Fibroblast of skin of left quadriceps (primary cell): ENCODE measurements around the gene PLK1.
"Not testable (repeated sequence)": the region's sequence is repeated elsewhere in the genome, so short reads cannot be mapped to it uniquely, and the experiment has no call there.

Source experiments
- DNase-seq, 2 experiments: peaks; one replicate each; pipeline ENCODE4 v3.0.0-alpha.2; 2013; ENCODE audit warnings: low read depth in 2 of 2

Gene PLK1

GRCh38 chr16:23710008-23710407, 31.3 kb downstream of the PLK1 start:
- no peak for DNase-seq

GRCh38 chr16:23710504-23710903, 31.8 kb downstream of the PLK1 start:
- DNase-seq: no peak

DNA sequence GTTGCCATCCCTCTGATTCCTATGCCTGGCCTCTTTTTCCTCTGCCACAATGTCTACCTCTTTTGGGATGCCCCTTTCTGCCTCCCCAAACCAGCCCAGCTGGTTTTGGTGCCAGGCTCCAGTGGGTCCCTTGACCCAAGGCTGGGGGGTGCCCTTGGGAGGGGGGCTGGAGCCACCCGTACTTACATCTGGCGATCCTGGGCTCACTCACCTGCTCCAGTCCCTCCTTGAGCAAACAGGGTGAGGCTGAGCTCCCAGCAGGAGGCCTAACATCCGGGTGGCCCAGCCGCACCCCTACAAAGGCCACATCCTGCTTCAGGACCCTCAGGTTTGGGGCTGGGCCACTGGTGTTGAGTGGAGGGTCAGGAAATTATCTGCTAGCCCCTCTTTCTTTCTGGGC, 33.1 kb downstream of the PLK1 start:
- DNase-seq: no peak

DNA sequence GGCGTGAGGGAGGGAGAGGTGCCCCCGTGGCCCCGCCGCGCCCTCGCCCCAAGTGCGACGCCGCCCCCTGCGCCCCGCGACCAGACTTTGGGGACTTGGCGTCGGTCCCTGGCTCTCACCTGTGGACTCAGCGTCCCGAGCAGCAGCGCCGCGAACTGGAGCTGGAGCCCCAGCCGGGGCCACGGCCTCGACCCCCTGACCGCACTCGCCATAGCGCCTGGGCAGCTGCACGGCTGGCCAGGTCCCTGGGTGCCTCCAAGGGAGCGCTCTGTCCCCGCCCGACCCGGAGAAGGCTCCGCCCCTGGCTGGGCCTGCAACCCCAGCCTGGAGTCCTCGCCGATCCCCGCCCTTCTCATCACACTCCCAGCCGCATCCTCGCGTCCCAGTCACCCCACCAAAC, 34.3 kb downstream of the PLK1 start, which contains the start of gene ERN2:
Gene ERN2, minus strand, starts transcription at position 247 of the 400 bp plus-strand sequence. Its CDS starts 35 bp downstream, at position 212.
- no peak for DNase-seq

DNA sequence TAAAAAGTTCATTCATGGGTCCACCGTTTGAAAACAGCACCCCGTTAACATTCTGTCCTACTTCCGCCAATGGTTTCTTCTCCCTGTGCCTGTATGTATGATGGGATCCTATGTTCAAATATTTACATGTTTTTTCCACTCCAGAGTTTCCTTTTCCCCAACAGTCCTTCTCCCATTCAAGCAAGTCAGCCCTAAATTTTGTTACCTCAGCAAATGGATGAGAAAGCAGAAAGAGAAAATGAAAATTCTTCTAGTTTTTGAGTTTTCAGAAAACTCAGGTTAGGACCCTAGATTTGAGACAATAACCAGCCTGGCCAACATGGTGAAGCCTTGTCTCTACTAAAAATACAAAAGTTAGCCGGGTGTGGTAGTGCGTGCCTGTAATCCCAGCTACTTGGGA, 37.8 kb downstream of the PLK1 start:
- DNase-seq: no peak

DNA sequence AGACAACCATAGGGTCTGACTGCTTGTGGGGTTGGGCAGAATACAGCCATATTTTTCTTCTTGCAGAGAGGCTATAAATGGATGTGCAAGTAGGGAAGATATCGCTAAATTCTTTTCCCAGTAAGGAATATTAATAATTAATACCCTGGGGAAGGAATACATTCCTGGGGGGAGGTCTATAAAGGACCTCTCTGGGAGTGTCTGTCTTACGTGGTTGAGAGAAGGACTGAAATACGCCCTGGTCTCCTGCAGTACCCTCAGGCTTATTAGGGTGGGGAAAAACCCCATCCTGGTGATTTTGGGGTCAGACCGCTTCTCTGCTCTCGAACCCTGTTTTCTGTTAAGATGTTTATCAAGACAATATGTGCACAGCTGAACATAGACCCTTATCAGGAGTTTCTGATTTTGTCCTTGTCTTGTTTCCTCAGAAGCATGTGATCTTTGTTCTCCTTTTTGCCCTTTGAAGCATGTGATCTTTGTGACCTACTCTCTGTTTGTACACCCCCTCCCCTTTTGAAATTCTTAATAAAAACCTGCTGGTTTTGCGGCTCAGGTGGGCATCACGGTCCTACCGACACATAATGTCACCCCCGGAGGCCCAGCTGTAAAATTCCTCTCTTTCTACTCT, 44.0 kb downstream of the PLK1 start:
- not testable (repeated sequence) for DNase-seq

- DNase-seq: no peak
These were observed 45.6 kb downstream of the PLK1 start for GRCh38 chr16:23724096-23724784.

DNA sequence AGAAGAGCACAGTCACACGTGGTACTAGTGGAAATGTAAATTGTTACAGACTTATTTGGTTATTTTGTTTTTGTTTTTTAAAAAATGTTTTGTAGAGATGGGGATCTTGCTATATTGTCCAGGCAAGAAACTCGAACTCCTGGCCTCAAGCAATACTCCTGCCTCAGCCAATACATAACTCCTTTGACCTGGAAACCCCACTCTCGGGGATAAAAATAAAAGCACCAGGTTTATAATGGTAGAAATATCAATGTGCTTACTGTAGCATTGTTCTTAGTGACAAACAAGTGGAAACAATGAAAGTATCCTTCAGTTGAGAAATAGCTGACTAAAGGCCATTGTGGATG, 46.1 kb downstream of the PLK1 start:
- DNase-seq: no peak

DNA sequence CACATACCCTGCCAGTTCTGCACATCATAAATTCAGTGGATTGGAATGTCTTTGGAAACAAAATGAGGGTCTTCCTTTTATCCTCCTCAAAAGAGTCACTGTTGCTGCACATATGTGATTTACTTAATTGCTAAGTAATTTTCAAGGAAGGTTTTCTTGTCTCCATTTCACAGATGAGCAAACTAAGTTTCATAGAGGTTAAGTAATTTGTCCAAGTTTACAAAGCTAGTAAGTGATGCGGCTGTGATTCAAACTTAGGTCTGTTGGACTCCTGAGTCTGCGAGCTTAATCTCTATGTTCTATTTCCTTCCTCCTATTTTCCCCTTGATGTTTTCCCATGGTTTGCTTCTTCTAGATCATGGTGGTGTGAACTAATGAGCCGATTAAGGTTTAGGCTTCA, 48.0 kb downstream of the PLK1 start:
- DNase-seq: no peak

GRCh38 chr16:23728112-23728477, 49.4 kb downstream of the PLK1 start:
- no peak for DNase-seq

DNA sequence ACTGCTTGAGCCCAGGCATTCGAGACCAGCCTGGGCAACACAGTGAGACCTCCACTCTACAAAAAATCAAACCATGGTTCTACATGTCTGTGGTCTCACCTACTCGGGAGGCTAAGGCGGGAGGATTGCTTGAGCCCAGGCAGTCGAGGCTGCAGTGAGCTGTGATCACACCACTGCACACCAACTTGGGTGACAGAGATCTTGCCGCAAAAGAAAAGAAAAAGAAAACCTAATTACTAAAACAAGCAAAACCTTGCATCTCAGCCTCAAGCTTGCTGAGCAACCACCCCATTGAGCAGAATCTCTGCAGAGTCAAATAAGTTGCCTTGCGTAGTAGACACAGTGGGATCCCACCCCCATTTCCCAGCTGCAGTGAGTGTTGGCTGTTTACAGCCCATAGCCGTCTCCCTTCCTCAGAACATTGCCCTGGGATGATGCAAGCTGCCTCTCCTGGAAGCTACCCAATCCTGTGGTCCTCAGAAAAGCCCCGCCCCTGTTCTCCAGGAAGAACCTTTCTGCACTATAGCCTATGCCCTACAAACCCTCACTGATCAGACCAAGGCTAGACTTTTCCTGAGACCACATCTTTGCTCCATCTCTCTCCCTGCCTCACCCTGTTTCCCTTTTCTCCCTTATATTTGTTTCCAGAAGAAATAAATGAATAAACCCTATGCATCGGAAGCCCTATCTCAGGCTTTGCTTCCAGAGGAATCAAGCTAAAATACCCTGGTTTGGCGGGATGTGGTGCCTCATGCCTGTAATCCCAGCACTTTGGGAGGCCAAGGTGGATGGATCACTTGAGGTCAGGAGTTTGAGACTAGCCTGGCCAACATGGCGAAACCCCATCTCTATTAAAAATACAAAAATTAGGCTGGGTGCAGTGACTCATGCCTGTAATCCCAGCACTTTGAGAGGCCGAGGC, 51.1 kb downstream of the PLK1 start:
- DNase-seq: peak in 1 of 2 experiments; percentile 3

GRCh38 chr16:23734176-23734893, 55.6 kb downstream of the PLK1 start:
- no peak for DNase-seq

DNA sequence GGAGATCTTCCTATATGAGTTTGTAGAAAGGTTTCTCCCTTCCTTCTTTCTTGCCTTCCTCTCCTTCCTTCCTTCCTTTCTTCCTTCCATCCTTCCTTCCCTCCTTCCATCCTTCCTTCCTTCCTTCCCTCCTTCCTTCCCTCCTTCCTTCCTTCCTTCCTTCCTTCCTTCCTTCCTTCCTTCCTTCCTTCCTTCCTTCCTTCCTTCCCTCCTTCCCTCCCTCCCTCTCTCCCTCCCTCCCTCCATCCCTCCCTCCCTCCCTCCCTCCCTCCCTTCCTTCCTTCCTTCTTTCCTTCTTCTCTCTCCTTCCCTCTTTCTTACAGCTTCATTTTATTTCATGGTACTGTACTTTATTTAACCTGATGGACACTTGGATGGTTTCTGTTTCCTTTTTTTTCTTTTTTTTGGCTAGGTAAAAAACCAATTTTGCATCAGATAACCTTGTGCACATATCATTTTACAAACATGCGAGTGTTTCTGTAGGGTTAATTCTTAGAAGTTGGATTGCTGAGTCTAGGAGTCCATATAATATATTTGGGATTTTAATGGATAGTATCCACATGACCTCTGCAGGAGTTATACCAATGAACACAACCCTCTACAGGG, 58.8 kb downstream of the PLK1 start:
- not testable (repeated sequence) for DNase-seq

GRCh38 chr16:23739516-23739915, 60.8 kb downstream of the PLK1 start:
- DNase-seq: no peak
